Measurements from ENCODE around the gene SYK. TPM values are rescaled to one million over a fixed set of nuclear protein-coding genes. Genes with fewer than 3 reads are reported as not detected.

Gene SYK
- total RNA-seq, 1 donor from 2014 or later: 15.0 TPM

GRCh38 chr9:90861826-90862740, 60.5 kb downstream of the SYK start:
- no peak for DNase-seq (ENCODE audit: low read depth)
- H3K27me3 ChIP-seq (ENCODE audit: control insufficient read depth, insufficient read depth, low read length): no peaks in the 10 kb centered on the region

GRCh38 chr9:90864779-90865178, 63.2 kb downstream of the SYK start:
- DNase-seq (ENCODE audit: low read depth): no peak
- TF ChIP-seq CTCF (IDR thresholded peaks at IDR 0.05; ENCODE audit: insufficient read depth, low read length, poor library complexity, severe bottlenecking): no peak
- Histone ChIP-seq H3K36me3 (ENCODE audit: control insufficient read depth, insufficient read depth, low read length) (no peaks in the 10 kb centered on the region), H3K27me3 (ENCODE audit: control insufficient read depth, insufficient read depth, low read length) (no peaks in the 10 kb centered on the region), H3K4me3 (ENCODE audit: low read depth, low read length) (no peak overlapping the region)

More at GRCh38 chr9:90861826-90862740, 60.5 kb downstream of the SYK start:
- no peak for TF ChIP-seq CTCF (IDR thresholded peaks at IDR 0.05; ENCODE audit: insufficient read depth, low read length, poor library complexity, severe bottlenecking)
- Histone ChIP-seq H3K36me3 (ENCODE audit: control insufficient read depth, insufficient read depth, low read length) (no peaks in the 10 kb centered on the region), H3K4me3 (ENCODE audit: low read depth, low read length) (no peak overlapping the region)

- DNase-seq (ENCODE audit: low read depth): no peak
- no peaks in the 10 kb centered on the region for H3K36me3 ChIP-seq (ENCODE audit: control insufficient read depth, insufficient read depth, low read length)
- H3K4me3 ChIP-seq (ENCODE audit: low read depth, low read length): no peak overlapping the region
- H3K27me3 ChIP-seq (ENCODE audit: control insufficient read depth, insufficient read depth, low read length): no peaks in the 10 kb centered on the region
- no peak for TF ChIP-seq CTCF (IDR thresholded peaks at IDR 0.05; ENCODE audit: insufficient read depth, low read length, poor library complexity, severe bottlenecking)
Measured at GRCh38 chr9:90867101-90867500, 65.5 kb downstream of the SYK start.

- no peak overlapping the region for H3K4me3 ChIP-seq (ENCODE audit: low read depth, low read length)
- DNase-seq (ENCODE audit: low read depth): no peak
- H3K27me3 ChIP-seq (ENCODE audit: control insufficient read depth, insufficient read depth, low read length): no peaks in the 10 kb centered on the region
- H3K36me3 ChIP-seq (ENCODE audit: control insufficient read depth, insufficient read depth, low read length): no peaks in the 10 kb centered on the region
- no peak for TF ChIP-seq CTCF (IDR thresholded peaks at IDR 0.05; ENCODE audit: insufficient read depth, low read length, poor library complexity, severe bottlenecking)
Measured at GRCh38 chr9:90868555-90868954, 66.9 kb downstream of the SYK start.

- no peak for TF ChIP-seq CTCF (IDR thresholded peaks at IDR 0.05; ENCODE audit: insufficient read depth, low read length, poor library complexity, severe bottlenecking)
- no peaks in the 10 kb centered on the region for H3K36me3 ChIP-seq (ENCODE audit: control insufficient read depth, insufficient read depth, low read length)
- no peak for DNase-seq (ENCODE audit: low read depth)
- no peak overlapping the region for H3K4me3 ChIP-seq (ENCODE audit: low read depth, low read length)
- H3K27me3 ChIP-seq (ENCODE audit: control insufficient read depth, insufficient read depth, low read length): no peaks in the 10 kb centered on the region
Measured at GRCh38 chr9:90869361-90869760, 67.7 kb downstream of the SYK start.

Data from kidney epithelial cell (primary cell).